ENCODE results near the gene RYR2.
"Not testable (repeated sequence)": the region's sequence is repeated elsewhere in the genome, so short reads cannot be mapped to it uniquely, and the experiment has no call there.

RYR2 gene

GRCh38 chr1:237091691-237092090 is 49.7 kb downstream of the RYR2 start:
- DNase-seq, result no peak

- no peak for DNase-seq
These were observed 51.7 kb downstream of the RYR2 start for GRCh38 chr1:237093691-237094090.

- DNase-seq, result no peak
These were observed 56.6 kb downstream of the RYR2 start for GRCh38 chr1:237098541-237098940.

- DNase-seq, result no peak
These were observed 61.0 kb downstream of the RYR2 start for GRCh38 chr1:237103021-237103420.

- no peak for DNase-seq
These were observed 62.1 kb downstream of the RYR2 start for GRCh38 chr1:237104096-237104495.

- no peak for DNase-seq
These were observed 63.8 kb downstream of the RYR2 start for GRCh38 chr1:237105826-237106225.

- DNase-seq, result no peak
These were observed 66.5 kb downstream of the RYR2 start for GRCh38 chr1:237108297-237109040.

GRCh38 chr1:237111807-237112206 is 69.8 kb downstream of the RYR2 start:
- DNase-seq, result no peak

- DNase-seq, result no peak
These were observed 70.7 kb downstream of the RYR2 start for GRCh38 chr1:237112663-237113062.

GRCh38 chr1:237115035-237115434 is 73.1 kb downstream of the RYR2 start:
- no peak for DNase-seq

GRCh38 chr1:237119091-237119490 is 77.1 kb downstream of the RYR2 start:
- DNase-seq, result no peak

- DNase-seq, result no peak
These were observed 78.7 kb downstream of the RYR2 start for GRCh38 chr1:237120683-237121082.

- no peak for DNase-seq
These were observed 83.0 kb downstream of the RYR2 start for GRCh38 chr1:237124856-237125462.

- no peak for DNase-seq
These were observed 84.2 kb downstream of the RYR2 start for GRCh38 chr1:237126180-237126579.

- DNase-seq, result not testable (repeated sequence)
These were observed 85.3 kb downstream of the RYR2 start for GRCh38 chr1:237127301-237127700.

- DNase-seq, result no peak
These were observed 91.9 kb downstream of the RYR2 start for GRCh38 chr1:237133921-237134320.

- DNase-seq, result no peak
These were observed 92.9 kb downstream of the RYR2 start for GRCh38 chr1:237134929-237135328.

GRCh38 chr1:237138551-237138950 is 96.6 kb downstream of the RYR2 start:
- DNase-seq, result no peak

GRCh38 chr1:237139732-237140131 is 97.7 kb downstream of the RYR2 start:
- DNase-seq, result no peak

GRCh38 chr1:237140986-237141385 is 99.0 kb downstream of the RYR2 start:
- DNase-seq, result no peak

GRCh38 chr1:237141502-237141901 is 99.5 kb downstream of the RYR2 start:
- DNase-seq, result no peak

- DNase-seq, result no peak
These were observed 103.6 kb downstream of the RYR2 start for GRCh38 chr1:237145379-237146135.

- no peak for DNase-seq
These were observed 104.3 kb downstream of the RYR2 start for GRCh38 chr1:237146241-237146640.

GRCh38 chr1:237149857-237150256 is 107.9 kb downstream of the RYR2 start:
- DNase-seq, result no peak

Data from stimulated activated CD4-positive, alpha-beta T cell treated with anti-CD3 and anti-CD28 coated beads, Interleukin-12 subunit alpha, Interleukin-12 subunit beta, amount 100 ng/mL, for 4 hours (primary cell).